Stomach (tissue), 4 donors: ENCODE data around the gene S1PR3.

ENCODE experiments used
- POLR2A ChIP-seq, 4 donors: fragments of 450-650 bp; IDR thresholded peaks; one replicate each; pipeline ENCODE4 v1.6.1; 2016; ENCODE audit warnings: antibody characterized with exemption in 4 of 4, control low read depth in 2 of 4, mild to moderate bottlenecking in 1 of 4, moderate library complexity in 1 of 4
- TF ChIP-seq, protein P1 (sequence below), 7 experiments: fragments of 450-650 bp in 4 of 7; fragments of 200-600 bp in 3 of 7; sonication (generic) in 3 of 7; IDR thresholded peaks; one replicate each; pipeline ENCODE4 v1.5.1; 2016 to 2019; ENCODE audit warnings: antibody characterized with exemption in 7 of 7, control low read depth in 2 of 7, mild to moderate bottlenecking in 1 of 7

DNA sequence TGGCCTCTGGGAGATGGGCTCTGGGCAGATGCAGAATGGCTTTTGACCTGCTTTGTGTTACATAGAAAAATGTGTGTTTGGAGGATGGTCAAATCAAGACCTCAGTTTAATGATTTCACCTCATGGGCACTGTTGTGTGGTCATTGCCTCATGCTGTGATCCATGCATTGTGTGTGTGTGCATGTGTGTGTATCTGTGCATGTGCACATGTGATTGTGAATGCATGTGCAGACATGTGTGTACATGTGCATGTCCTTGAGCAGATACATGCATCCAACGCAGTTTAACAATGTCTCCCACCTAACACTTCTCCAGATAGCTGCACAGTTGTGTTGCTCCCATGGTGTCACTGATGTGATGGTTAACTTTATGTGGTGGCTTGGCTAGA lies 40.1 kb upstream of the S1PR3 start:
- TF ChIP-seq, protein P1, sequence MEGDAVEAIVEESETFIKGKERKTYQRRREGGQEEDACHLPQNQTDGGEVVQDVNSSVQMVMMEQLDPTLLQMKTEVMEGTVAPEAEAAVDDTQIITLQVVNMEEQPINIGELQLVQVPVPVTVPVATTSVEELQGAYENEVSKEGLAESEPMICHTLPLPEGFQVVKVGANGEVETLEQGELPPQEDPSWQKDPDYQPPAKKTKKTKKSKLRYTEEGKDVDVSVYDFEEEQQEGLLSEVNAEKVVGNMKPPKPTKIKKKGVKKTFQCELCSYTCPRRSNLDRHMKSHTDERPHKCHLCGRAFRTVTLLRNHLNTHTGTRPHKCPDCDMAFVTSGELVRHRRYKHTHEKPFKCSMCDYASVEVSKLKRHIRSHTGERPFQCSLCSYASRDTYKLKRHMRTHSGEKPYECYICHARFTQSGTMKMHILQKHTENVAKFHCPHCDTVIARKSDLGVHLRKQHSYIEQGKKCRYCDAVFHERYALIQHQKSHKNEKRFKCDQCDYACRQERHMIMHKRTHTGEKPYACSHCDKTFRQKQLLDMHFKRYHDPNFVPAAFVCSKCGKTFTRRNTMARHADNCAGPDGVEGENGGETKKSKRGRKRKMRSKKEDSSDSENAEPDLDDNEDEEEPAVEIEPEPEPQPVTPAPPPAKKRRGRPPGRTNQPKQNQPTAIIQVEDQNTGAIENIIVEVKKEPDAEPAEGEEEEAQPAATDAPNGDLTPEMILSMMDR (IDR thresholded peaks at IDR 0.05), result no peak
- no peak for TF ChIP-seq POLR2A (IDR thresholded peaks at IDR 0.05)
